ENCODE measurements around the gene SNN.

GRCh38 chr16:11621539-11621919 lies 46.7 kb upstream of the SNN start:
- TF ChIP-seq CTCF (conservative IDR thresholded peaks at IDR 0.05; ENCODE audit: low read depth, low read length) (no peak), POLR2A (IDR thresholded peaks at IDR 0.05; ENCODE audit: low read depth, low read length) (no peak), FOS (IDR thresholded peaks at IDR 0.05; ENCODE audit: low read depth, low read length) (no peak), CHD1 (IDR thresholded peaks at IDR 0.05; ENCODE audit: low read depth, low read length) (no peak), RAD21 (IDR thresholded peaks at IDR 0.05; ENCODE audit: low read length) (no peak), SMC3 (IDR thresholded peaks at IDR 0.05; ENCODE audit: low read depth, low read length) (no peak)
